HG02884 (cell line): ENCODE results near the gene KRT31.
"Not testable (repeated sequence)": the region's sequence is repeated elsewhere in the genome, so short reads cannot be mapped to it uniquely, and the experiment has no call there.

Experiments
- ATAC-seq: cut with Tn5 transposase; IDR thresholded peaks from one replicate; pipeline ENCODE4 v1.9.1; 2021; ENCODE audit warnings: mild to moderate bottlenecking, moderate library complexity; ENCODE audit not compliant: unreplicated experiment

The KRT31 gene

DNA sequence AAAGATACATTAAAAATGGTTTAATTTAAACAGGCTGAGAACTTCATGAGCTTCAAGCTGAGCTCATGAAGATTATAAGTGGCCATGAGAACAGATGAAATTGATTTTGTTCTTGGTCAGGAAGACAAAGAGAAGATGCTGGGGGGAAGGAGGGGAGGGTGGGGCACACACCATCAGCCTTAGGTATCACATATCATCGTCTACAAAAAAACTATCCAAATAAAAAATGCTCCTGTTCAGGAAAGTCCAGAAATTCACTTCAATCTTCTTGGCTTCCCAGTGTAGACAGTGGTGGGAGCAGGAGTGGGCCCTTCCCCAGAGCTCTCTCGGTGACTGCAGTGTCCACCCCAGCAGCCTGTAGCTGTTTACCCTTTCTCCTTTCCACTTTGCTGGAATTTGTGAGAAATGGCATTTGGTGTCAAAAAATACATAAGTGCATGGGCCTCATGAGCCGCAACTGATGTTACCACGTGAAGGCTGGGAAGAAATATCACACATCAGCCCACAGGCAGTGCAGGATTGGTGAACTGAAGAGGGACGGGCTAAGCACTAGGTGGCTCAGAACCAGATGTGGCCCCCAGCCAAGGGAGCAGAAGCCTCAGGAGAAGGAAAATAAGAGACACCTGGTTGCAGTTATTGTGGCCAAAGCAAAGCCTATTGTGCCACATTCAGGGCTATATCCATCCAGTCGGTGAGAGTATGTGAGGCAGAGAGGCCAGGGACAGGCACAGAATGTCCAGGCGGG is 20.9 kb upstream of the KRT31 start:
- no peak for ATAC-seq

DNA sequence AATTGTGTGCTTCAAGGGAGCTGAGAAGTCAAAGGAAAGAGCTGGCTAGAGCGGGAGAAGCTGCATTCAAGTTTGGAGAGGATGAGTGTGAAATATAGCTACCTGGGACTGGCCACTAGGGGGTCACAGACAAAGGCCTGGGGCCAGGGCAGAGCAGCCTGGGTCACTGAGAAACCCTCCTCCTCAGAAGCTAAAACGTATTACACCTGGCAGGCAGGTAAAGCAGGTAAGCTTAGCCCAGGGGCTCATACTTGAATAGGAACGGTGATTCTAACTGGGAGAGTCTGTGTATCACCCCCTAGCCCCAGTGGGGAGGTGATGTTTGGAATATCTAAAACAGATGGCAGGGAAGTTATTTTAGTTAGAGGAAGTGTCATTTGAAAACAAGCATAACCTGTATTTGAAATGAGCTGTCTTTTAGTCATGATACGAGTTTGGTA is 20.2 kb upstream of the KRT31 start:
- ATAC-seq: no peak

DNA sequence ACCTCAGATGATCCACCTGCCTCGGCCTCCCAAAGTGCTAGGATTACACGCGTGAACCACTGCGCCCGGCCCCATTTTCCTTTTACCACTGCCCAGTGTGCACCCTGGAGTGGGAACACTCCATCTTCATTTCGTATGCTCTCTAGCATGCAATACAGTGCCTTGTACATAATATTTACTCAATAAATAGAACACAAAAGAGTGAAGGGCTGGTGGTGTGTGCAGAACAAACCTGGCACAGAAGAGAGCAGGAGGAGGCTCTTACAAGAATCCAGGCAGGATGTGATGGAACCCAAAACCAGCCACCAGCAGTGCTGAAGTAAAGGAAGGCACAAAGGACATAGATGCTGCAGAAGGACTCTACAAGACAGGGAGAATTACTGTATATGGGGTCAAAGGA is 19.7 kb upstream of the KRT31 start:
- no peak for ATAC-seq

DNA sequence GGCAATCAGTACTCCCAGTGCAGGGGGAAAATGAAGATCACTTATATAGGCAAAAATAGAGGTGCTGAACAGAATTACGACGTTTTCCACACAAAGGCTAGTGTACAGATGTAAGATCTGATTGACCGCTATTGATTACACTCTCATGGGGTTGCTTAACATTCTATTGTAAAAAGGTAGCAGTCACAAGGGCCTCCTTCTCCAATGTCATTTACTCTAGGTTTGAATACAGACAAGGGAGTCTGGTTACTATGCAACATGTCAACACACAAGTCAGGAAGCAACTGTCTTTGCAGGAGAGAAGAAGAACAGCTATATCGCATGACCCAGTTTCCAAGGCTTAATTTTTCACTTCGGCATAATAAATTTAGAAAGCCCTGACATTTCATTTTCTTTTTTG is 19.1 kb upstream of the KRT31 start:
- ATAC-seq: no peak

DNA sequence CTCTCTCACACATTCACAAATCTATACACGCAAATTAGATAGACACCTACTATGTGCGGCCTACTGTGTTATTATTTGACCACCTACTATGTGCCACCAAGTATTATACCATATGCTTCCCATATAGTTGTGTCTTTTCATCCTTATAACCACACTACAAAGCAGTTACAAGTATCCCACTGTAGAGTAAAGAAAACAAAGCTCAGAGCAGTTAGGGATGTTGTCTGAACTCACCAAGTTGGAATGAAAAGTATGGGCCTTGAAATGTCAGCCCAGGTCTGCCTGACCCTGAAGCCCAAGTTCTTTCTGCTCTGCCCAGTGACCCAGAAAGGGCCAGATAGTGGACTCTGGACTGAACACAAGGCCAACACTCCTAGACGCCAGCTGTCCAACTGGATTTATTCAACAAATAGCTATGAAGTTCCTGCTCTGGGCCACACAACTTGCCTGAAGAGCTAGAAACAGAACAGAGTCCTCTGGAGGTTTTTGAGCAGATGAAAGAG is 18.5 kb upstream of the KRT31 start:
- ATAC-seq: no peak

DNA sequence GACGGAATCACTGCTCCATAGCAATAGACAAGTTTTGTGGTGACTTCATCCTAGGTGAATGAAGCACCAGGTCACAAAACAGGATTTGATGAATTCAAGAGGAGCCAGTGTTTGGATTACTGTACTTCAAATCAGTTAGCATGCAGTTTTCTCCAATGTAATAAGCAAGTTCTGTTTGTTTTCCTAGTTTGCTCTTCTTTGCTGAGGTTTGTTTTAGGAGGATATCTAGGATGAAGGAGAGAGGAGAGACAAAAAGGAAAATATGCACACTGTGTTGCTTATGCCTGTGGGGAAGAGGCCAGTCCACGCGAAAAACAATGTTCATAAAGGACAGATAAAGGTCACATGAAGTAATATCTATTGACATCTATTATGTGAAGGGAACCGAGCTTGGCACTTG is 18.0 kb upstream of the KRT31 start:
- ATAC-seq: no peak

DNA sequence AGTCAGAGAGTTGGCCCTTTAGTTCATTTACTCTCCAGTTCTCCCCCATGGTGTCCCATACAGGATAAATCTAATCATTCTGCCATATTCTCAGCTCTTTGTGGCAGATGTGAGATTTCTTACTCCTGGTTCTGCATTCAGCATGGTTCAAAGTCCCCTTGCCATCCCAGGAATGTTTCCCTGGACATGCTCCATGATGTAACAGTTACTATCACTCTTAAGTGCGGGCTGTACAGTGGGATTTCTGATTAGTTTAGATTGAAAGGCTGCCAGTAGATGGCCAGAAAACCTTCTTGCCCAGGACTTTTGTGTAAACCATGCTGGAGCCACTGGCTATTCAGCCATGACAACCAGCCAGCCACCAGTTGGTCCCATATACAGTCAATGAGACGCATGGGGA is 16.6 kb upstream of the KRT31 start:
- ATAC-seq: no peak

DNA sequence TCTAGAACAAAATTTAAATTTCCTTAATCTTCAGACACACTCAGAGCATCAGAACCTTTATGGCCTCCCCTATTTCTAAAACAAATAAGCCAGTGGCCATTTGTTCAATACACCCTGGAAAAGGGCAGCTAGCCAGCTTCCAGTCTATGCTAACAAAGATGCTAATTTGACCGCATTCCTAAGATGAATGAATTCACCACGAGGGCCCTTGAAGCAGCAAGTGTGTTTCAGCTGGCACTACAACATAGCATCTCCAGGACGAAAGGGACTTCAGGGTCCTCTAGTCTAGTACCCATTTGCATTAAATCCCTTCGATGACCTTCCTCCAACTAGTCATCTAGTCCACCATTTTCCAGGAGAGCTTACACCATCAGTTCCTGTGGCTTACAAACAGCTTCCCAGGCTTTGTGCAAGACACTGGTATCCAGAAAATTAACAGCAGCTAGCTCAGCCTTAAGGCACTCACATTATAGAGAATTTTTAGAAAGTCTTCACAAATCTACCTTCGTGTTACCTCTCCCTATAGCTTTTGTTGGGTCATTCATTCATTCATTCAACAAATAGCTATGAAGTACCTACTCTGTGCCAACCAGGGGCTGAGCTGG is 16.0 kb upstream of the KRT31 start:
- no peak for ATAC-seq

DNA sequence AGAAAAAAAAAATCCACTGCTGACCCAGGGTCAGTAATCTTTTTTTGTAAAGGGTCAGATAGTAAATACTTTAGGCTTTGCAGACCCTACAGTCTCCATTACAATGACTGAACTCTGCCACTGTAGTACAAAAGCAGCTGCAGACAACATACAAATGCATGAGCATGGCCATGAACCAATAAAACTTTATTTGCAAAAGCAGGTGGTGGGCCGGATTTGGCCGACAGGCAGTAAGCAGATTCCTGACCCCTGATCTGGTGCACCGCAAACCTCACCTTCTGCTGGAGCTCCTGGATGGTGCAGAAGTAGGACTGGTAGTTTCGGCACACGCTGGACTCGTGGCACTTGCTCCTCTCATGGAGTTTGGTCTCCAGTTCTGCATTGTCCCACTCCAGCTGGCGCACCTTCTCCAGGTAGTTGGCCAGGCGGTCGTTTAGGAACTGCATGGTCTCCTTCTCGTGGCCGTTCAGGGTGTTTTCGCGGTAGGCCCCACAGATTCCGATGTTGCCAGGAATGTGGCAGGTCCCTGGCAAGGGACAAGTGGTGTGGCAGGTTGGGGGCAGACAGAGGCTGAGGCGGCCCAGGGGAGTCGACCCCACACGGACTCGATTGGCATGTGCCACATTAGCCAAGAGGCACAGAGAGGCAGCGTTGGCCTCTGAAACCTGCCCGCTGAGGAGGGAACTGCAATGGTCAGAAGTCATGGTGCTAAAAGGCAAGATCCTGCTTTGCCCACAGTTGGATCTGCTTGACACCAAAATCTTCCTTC is 13.8 kb upstream of the KRT31 start:
- ATAC-seq: no peak

DNA sequence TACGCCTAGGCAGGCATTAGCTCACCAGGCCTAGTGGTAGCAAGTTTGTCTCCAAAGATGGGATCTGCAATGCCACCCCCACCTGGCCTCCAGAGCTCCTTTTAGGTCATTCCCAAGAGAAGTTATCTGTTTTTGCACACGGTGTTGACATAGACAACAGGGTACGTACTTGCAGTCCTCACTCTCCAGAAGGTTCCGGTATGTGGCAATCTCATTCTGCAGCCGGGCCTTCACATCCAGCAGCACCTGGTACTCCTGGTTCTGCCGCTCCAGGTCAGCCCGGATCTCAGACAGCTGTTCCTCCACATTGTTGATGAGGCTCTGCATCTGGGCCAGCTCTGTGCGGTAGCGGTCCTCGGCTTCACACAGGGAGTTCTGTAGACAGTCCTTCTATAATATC is 9.8 kb upstream of the KRT31 start:
- ATAC-seq: no peak

DNA sequence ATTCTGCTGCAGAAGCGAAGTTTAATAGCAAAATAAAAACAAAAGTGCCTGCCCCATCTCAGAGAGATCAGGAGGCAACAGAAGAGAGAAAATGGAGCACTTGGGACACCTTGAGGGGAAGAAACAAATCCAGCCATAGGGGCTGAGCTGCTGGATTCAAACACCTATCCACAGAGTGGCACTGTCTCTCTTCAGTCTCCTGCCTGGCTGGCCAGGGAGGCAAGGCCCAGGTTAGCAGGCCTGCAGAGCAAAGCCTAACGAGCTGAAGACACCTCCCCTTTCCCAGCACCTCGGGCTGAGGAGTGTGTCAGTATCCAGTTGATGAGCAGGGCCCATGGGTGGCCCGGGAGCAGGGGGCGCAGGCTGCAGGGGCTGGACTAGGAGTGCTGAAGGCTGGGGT is 8.8 kb upstream of the KRT31 start:
- ATAC-seq: no peak

DNA sequence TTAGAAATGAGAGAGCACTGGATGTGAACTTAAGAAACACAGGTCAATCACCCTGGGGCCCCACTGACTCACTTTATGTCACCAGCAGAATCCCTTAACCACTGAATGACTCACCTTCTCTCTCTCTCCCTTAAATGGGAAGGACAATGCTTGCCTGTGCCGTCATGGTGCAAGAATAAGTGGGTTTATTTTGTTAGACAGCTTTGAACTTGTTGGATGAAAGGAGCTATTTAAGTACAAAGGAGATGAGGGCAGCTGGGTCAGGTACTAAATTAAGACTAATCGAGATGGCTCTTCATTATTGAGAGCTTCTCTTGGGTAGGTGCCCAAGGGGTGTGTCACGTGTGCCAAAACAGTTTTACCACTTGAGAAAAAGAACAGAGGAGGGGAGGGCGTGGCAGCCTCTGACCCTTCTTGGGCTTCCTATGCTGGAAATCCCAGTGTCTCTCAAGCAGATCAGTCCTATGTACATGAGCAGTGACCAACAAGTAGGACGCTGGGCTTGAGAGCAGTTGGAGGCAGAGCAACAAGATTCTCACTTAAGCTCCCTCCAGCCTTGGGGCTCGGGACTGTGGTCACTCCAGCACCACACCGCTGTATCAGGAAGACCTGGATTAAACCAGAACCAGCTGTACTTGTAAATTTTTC is 6.7 kb upstream of the KRT31 start:
- ATAC-seq: no peak

DNA sequence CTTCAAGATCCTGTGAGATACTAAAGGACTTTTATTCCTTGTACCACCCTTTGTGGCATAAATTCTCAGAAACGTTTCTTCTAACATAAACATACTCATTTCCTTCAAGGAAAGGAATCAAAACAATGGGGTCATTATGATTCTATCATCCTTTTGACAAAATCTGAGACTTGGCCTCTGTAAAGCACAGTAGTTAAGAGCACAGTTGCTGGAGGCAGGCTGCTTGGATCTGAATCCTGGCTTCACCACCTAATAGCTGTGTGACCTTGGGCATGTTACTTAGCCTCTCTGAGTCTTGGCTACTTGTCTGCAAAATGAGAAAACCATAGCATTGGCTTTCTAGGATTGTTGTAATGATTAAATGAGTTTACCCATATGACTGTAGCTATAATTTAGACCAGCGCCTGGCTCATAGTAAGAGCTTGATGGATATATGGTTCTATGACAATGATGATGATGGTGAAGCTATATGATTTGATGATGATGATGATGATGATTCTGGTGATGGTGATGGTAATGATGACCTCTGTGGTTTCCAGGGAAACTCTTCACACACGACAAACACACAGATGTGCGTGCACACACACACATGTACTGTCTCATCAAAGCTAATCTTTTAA is 6.1 kb upstream of the KRT31 start:
- no peak for ATAC-seq

DNA sequence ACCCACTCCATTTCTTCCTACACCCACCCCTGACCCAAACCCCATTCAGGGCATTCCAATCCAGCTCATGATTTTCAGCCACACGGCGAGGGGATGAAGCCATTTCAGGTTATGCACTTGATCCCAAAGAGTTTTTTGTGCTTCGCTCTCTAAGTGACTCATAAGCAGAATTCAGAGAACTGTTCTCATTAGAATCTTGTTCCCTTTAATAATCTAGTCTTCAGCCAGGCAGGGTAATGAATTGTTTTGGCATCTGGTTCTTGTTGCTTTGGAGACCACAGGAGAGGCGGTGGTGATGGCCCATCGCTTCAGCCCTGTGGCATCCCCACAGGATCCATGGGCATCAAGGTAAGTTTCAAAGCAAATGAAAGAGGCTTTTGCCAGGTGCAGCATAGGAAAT is 4.8 kb upstream of the KRT31 start:
- ATAC-seq: no peak

DNA sequence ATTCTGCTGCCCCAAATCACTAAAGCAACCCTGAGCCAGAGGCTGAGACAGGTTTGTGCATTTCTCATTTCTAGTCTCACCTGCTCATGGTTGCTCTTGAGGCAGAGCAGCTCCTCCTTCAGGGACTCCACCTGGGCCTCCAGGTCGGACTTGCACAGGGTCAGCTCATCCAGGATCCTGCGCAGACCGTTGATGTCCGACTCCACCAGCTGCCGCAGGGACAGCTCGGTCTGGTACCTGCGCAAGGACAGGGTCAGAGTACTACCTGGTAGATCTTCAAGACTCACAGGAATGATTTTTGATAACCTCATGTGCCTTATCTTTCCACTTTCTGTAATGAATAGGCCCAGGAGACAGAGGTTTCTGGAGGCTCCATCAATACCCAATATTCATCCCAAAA is 1.1 kb downstream of the KRT31 start:
- ATAC-seq: no peak

DNA sequence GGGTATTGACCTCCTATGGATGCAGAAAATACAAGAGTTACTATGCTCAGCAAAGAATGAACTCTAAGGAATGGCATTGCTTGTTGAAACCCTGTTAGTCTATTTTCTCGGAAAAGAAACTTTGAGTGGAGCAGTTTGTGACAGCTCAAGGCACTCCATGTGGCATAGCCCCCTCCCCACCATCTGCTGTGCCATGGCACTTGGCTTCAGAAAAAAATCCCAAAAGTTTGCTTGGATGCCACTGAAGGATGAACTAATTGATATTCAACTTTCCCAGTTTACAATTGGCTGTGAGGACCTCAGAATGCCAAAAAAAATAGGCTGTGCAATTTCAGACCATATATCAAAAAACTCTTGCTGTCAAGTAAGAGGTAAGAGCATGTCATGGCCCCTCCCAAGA is 1.8 kb downstream of the KRT31 start:
- ATAC-seq: no peak

DNA sequence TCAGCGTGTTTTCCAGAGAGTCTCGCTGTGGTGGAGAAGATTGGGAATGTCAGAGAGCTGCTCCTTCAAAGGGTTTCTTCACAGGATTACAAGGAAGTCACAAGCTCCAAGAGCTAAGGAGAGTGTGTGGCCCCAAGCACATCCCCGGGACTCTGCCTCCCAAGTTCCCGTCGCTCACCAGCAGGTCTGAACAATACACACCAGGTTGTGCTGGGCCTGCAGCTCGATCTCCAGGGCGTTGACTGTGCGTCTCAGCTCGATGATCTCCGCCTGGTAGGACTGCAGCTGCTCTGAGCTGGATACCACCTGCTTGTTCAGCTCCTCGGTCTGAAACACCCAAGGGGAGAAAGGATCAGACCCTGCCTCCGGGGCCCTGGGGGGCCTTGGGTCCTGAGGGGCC is 2.4 kb downstream of the KRT31 start:
- ATAC-seq: not testable (repeated sequence)

DNA sequence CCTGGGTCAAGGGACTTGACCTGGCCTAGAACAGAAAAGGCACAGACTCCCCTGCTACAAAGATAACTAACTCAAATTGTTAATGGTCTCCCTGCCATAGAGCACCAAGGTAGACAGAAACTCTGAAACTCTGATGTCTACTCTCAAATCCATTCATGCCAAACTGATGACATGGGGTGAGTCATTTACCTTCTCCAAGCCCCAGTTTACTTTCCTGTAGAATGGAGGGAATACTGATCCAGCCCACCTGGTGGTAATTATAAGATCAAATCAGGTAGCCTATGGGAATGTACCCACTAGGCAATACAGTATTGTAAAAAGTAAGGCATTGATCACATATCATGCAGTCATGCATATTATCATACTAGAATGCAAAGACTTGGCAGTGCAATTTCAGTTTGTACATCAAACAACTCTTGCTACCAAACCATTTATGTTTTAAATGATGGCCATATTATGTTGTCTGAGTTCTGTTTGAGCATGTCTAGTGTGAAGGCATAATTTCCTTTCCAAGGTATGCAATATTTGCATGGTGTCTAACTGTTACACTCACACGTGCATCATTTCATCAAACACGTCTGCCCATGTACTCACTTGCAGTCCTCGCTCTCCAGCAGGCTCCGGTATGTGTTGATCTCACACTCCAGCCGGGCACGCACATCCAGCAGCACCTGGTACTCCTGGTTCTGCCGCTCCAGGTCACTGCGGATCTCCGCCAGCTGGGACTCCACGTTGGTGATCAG is 3.0 kb downstream of the KRT31 start:
- ATAC-seq: no peak

DNA sequence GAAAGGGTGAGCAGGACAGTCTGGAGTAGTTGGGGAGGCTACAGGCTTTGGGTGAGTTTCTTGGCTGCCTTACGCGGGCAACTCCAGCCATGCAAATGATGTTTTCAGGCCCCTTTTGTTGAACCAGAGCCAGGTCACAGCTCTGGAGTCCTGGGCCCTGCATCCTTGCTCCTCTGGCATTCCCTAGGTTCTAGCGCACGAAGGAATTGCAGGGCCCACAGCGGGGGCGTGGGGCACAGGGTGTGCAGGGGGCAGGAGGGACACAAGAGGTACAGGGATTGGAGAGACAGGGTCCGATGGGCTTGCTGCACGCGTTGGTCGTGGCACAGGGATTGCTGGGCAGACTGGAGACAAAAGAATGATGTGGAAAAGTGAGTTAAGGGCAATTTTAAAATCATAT is 3.6 kb downstream of the KRT31 start:
- ATAC-seq: no peak

DNA sequence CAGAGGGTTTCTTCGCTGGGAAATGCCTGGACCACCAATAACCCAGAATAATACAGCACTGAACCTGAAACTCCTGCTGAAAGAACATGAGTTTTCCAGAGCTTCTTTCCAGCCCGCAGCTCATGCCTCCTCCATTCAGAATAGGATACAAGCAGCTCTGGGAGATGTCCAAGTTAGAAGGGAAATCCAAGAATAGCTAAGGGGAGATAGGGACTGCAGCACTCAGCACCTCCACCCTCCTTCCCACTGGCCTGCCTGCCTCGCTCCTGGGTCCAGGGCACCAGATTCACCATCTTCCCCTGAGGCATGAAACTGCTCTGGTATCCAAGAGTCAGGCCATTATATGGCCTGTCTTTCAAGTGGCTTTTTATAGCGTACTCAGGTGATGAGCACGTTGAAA is 4.1 kb downstream of the KRT31 start:
- no peak for ATAC-seq
